Forelimb muscle (tissue), 1 donor: ENCODE results near the gene MTX2. TPM values are rescaled to one million over a fixed set of nuclear protein-coding genes. Genes with fewer than 3 reads are reported as not detected.
"Not testable (repeated sequence)": the region's sequence is repeated elsewhere in the genome, so short reads cannot be mapped to it uniquely, and the experiment has no call there.

Source experiments
- DNase-seq: peaks from one replicate; pipeline ENCODE4 v3.0.0-alpha.2; 2013; ENCODE audit warnings: low read depth
- polyA plus RNA-seq: library from polyadenylated mRNA; unstranded; fragments of 120-200 nt; gene quantifications from one replicate; pipeline ENCODE4 v1.2.1, GENCODE V29; 2013; ENCODE audit not compliant: insufficient read length

MTX2 gene
- polyA plus RNA-seq, 1 donor = 59.0 TPM

GRCh38 chr2:176285321-176285720 is 16.1 kb downstream of the MTX2 start:
- no peak for DNase-seq

GRCh38 chr2:176291335-176291734 is 22.1 kb downstream of the MTX2 start:
- DNase-seq = no peak

- DNase-seq = no peak
These were observed 22.6 kb downstream of the MTX2 start for GRCh38 chr2:176291809-176292283.

- DNase-seq = no peak
These were observed 23.4 kb downstream of the MTX2 start for GRCh38 chr2:176292608-176293007.

GRCh38 chr2:176293334-176293733 is 24.1 kb downstream of the MTX2 start:
- no peak for DNase-seq

- no peak for DNase-seq
These were observed 27.8 kb downstream of the MTX2 start for GRCh38 chr2:176297067-176297466.

GRCh38 chr2:176297737-176298136 is 28.5 kb downstream of the MTX2 start:
- DNase-seq = no peak

GRCh38 chr2:176306020-176306419 is 36.8 kb downstream of the MTX2 start:
- not testable (repeated sequence) for DNase-seq

GRCh38 chr2:176317199-176317598 is 48.0 kb downstream of the MTX2 start:
- DNase-seq = no peak

GRCh38 chr2:176317623-176318065 is 48.4 kb downstream of the MTX2 start:
- no peak for DNase-seq

GRCh38 chr2:176321916-176322315 is 52.7 kb downstream of the MTX2 start:
- no peak for DNase-seq

GRCh38 chr2:176324862-176325261 is 55.6 kb downstream of the MTX2 start:
- DNase-seq = no peak

- DNase-seq = no peak
These were observed 56.5 kb downstream of the MTX2 start for GRCh38 chr2:176325732-176326131.

- no peak for DNase-seq
These were observed 58.9 kb downstream of the MTX2 start for GRCh38 chr2:176328149-176328548.

- DNase-seq = no peak
These were observed 61.4 kb downstream of the MTX2 start for GRCh38 chr2:176330612-176331011.

- no peak for DNase-seq
These were observed 62.4 kb downstream of the MTX2 start for GRCh38 chr2:176331646-176332045.

- no peak for DNase-seq
These were observed 65.5 kb downstream of the MTX2 start for GRCh38 chr2:176334729-176335128.

- no peak for DNase-seq
These were observed 69.2 kb downstream of the MTX2 start for GRCh38 chr2:176338395-176338794.

- DNase-seq = no peak
These were observed 70.0 kb downstream of the MTX2 start for GRCh38 chr2:176339208-176339607.

- no peak for DNase-seq
These were observed 87.0 kb downstream of the MTX2 start for GRCh38 chr2:176356251-176356650.

GRCh38 chr2:176364273-176364977 is 95.2 kb downstream of the MTX2 start:
- DNase-seq = no peak

GRCh38 chr2:176368349-176368748 is 99.1 kb downstream of the MTX2 start:
- DNase-seq = no peak

GRCh38 chr2:176370467-176371171 is 101.4 kb downstream of the MTX2 start:
- DNase-seq = no peak
